GM12878 (cell line): ENCODE results near the gene MBOAT7. TPM values are rescaled to one million over a fixed set of nuclear protein-coding genes. Genes with fewer than 3 reads are reported as not detected.

ENCODE experiments used
- ATAC-seq: fragments of 200-7000 bp; cut with Tn5 transposase; 3 replicates; pipeline ENCODE4 v1.9.1; 2020; ENCODE audit warnings: mild to moderate bottlenecking, moderate library complexity
- BruUV-seq: library from RNA; stranded (reverse); fragments of 400-500 nt; replicated peaks from 2 replicates; lab custom pipeline; 2021; lab: Mats Ljungman, UMichigan
- CTCF ChIA-PET: fragments of 300-600 bp; sonication (Branson Sonifier 250); formaldehyde crosslinking; extraction: SDS; loops from one replicate; lab custom pipeline; 2021; ENCODE audit warnings: inconsistent platforms; lab: Yijun Ruan, JAX
- POLR2A ChIA-PET: fragments of 350-600 bp; formaldehyde crosslinking; extraction: SDS; loops from one replicate; lab custom pipeline; 2021; ENCODE audit warnings: inconsistent platforms; lab: Charles Lee
- RAD21 ChIA-PET: fragments of 300-600 bp; sonication (Branson Sonifier 250); formaldehyde crosslinking; loops from one replicate; lab custom pipeline; 2023; ENCODE audit warnings: antibody characterized with exemption; ENCODE audit not compliant: unreplicated experiment; lab: Charles Lee
- SMC1A ChIA-PET: fragments of 300-600 bp; sonication (Branson Sonifier 250); formaldehyde crosslinking; loops from one replicate; lab custom pipeline; 2023; ENCODE audit not compliant: unreplicated experiment, uncharacterized antibody; lab: Charles Lee
- DNase-seq: peaks from one replicate; pipeline ENCODE4 v3.0.0-alpha.2; 2011; ENCODE audit warnings: low read depth, low spot score
- FAIRE-seq: peaks from 3 replicates; lab custom pipeline; 2011; peaks lifted over from hg19 to GRCh38; lab: Jason Lieb, UNC
- H2AFZ ChIP-seq: 2 replicates; pipeline ENCODE4 v1.6.0; 2011; ENCODE audit warnings: low read depth, low read length, control low read depth; ENCODE audit not compliant: control insufficient read depth
- H3K27ac ChIP-seq: 2 replicates; pipeline ENCODE4 v1.5.1; 2011; ENCODE audit warnings: control low read depth; ENCODE audit not compliant: control insufficient read depth, insufficient read depth
- H3K27me3 ChIP-seq, 2 experiments: replicated peaks in 1 of 2; 2 replicates each; pipeline versions ENCODE4 v1.6.0 to v1.6.1; 2011; ENCODE audit warnings: low read length in 1 of 2; ENCODE audit not compliant: control insufficient read depth in 2 of 2, insufficient read depth in 2 of 2
- H3K36me3 ChIP-seq, 2 experiments: 2 replicates each; pipeline ENCODE4 v1.5.1; 2011; ENCODE audit warnings: low read length in 1 of 2; ENCODE audit not compliant: control insufficient read depth in 2 of 2, insufficient read depth in 2 of 2
- H3K4me1 ChIP-seq: 2 replicates; pipeline ENCODE4 v1.6.1; 2011; ENCODE audit warnings: mild to moderate bottlenecking, low read length, moderate library complexity, mixed read lengths; ENCODE audit not compliant: control insufficient read depth, insufficient read depth
- H3K4me2 ChIP-seq: 2 replicates; pipeline ENCODE4 v1.6.0; 2011; ENCODE audit warnings: control low read depth; ENCODE audit not compliant: control insufficient read depth, insufficient read depth
- H3K4me3 ChIP-seq: fragments of 200-600 bp; sonication (generic); 2 replicates; pipeline ENCODE4 v1.5.1; 2016
- H3K79me2 ChIP-seq: 2 replicates; pipeline ENCODE4 v1.6.0; 2011; ENCODE audit warnings: low read length; ENCODE audit not compliant: control insufficient read depth, insufficient read depth
- H3K9ac ChIP-seq: 2 replicates; pipeline ENCODE4 v1.8.0; 2011; ENCODE audit warnings: low read length, control low read depth, mixed read lengths; ENCODE audit not compliant: control insufficient read depth, insufficient read depth
- H3K9me3 ChIP-seq: replicated peaks from 3 replicates; pipeline ENCODE4 v1.5.1; 2011; ENCODE audit warnings: mild to moderate bottlenecking, low read length; ENCODE audit not compliant: control insufficient read depth, insufficient read depth
- H4K20me1 ChIP-seq: 2 replicates; pipeline ENCODE4 v1.6.0; 2011; ENCODE audit not compliant: control insufficient read depth, insufficient read depth
- CBFB ChIP-seq: IDR thresholded peaks from 2 replicates; pipeline ENCODE4 v1.6.1; 2016; ENCODE audit warnings: antibody characterized with exemption, low read depth
- LARP7 ChIP-seq: fragments of 450-650 bp; IDR thresholded peaks from 2 replicates; pipeline ENCODE4 v1.6.1; 2017; ENCODE audit warnings: mild to moderate bottlenecking
- NFIC ChIP-seq: IDR thresholded peaks from 2 replicates; pipeline ENCODE4 v1.6.1; 2012; ENCODE audit warnings: low read depth, mild to moderate bottlenecking, inconsistent platforms, low read length, moderate library complexity
- WGBS: methylation state at CpG from one replicate; pipeline ENCODE4 v1.1.6; 2016; ENCODE audit warnings: low lambda C conversion rate; ENCODE audit not compliant: insufficient replicate concordance, insufficient coverage; ENCODE audit errors: missing lambda C conversion rate; 5-methylcytosine and 5-hydroxymethylcytosine counted together
- in situ Hi-C: fragments of 300-500 bp; cut with MboI; formaldehyde crosslinking; loops from 9 replicates; pipeline ENCODE4 v1.14.3; 2018; ENCODE audit warnings: mixed read lengths
- intact Hi-C: fragments of 100-400 bp; cut with micrococcal nuclease; formaldehyde crosslinking; loops from one replicate; pipeline ENCODE4 v1.14.2; 2022; ENCODE audit not compliant: unreplicated experiment
- polyA plus RNA-seq, 11 experiments: library from polyadenylated mRNA; depleted of rRNA in 4 of 11; unstranded in 6 of 11; stranded (reverse) in 5 of 11; fragments of >200 nt; fragmentation: Nextera tagmentation in 4 of 11; fragmentation: Illumina TruSeq in 1 of 11; extraction: Ambion mirVana in 4 of 11; extraction: Trizol in 1 of 11; gene quantifications; 1 replicate in 1 of 11; 2 replicates in 10 of 11; pipeline versions ENCODE4 v1.2.1 to v1.2.3, GENCODE V29; 2011 to 2016; ENCODE audit warnings: inconsistent platforms in 2 of 11, missing spikeins in 2 of 11, low read depth in 1 of 11
- total RNA-seq, 4 experiments: library from RNA; depleted of rRNA in 3 of 4; stranded (reverse); fragments of >200 nt in 3 of 4; fragmentation: Illumina TruSeq in 1 of 4; extraction: Trizol in 1 of 4; gene quantifications; 2 replicates each; pipeline versions ENCODE4 v1.2.1 to v1.2.3, GENCODE V29; 2013 to 2021
- TF ChIP-seq, protein P1 (sequence below): IDR thresholded peaks from 2 replicates; pipeline ENCODE4 v1.6.1; 2011; ENCODE audit warnings: mild to moderate bottlenecking, low read depth, low read length, moderate library complexity; ENCODE audit not compliant: insufficient replicate concordance

MBOAT7 gene
- total and polyA plus RNA-seq, 10 of the 15 experiments (the other 5 are each of a cell fraction or from before 2014, with no cell fraction given), result 0.69 to 44.5 (median 21.7) TPM

GRCh38 chr19:54123682-54124081 lies 65.7 kb downstream of the MBOAT7 start:
- in situ Hi-C loops (no loop called here), intact Hi-C loops (no loop called here)
- ChIA-PET RAD21 (no interaction called here), CTCF (no interaction called here), POLR2A (interaction anchor here (0.8 kb wide), 1 partner anchor 13 kb away, joined by 4 read pairs; no protein-coding TSS in a partner anchor), SMC1A (no interaction called here)
- H3K9ac ChIP-seq, result no peak overlapping the region
- no peak for FAIRE-seq
- no peak overlapping the region for H3K4me2 ChIP-seq
- ATAC-seq, result no peak
- no peaks in the 10 kb centered on the region for H3K27me3 ChIP-seq
- BruUV-seq, result no TSS peak
- TF ChIP-seq LARP7, result no peak
- TF ChIP-seq NFIC, result no peak
- TF ChIP-seq CBFB, result no peak
- TF ChIP-seq, protein P1, sequence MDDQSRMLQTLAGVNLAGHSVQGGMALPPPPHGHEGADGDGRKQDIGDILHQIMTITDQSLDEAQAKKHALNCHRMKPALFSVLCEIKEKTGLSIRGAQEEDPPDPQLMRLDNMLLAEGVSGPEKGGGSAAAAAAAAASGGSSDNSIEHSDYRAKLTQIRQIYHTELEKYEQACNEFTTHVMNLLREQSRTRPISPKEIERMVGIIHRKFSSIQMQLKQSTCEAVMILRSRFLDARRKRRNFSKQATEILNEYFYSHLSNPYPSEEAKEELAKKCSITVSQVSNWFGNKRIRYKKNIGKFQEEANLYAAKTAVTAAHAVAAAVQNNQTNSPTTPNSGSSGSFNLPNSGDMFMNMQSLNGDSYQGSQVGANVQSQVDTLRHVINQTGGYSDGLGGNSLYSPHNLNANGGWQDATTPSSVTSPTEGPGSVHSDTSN, result no peak
- no peaks in the 10 kb centered on the region for H3K9me3 ChIP-seq
- peaks cover 9 to 25% of the 10 kb centered on the region in 2 experiments for H3K36me3 ChIP-seq
- no peak overlapping the region for H3K4me3 ChIP-seq
- no peak overlapping the region for H3K27ac ChIP-seq
- WGBS, result 98% methylated on average over 17 of the region's 17 CpGs
- no peaks in the 10 kb centered on the region for H3K79me2 ChIP-seq
- no peaks in the 10 kb centered on the region for H4K20me1 ChIP-seq
- no peaks in the 10 kb centered on the region for H3K4me1 ChIP-seq
- no peak for DNase-seq
- no peak overlapping the region for H2AFZ ChIP-seq

Other genes with a start within 250 kb of the MBOAT7 start
Only the 7 nearest of the 21 such genes appear.
- 6.7 and 9.1 TPM in 2 replicates for gene CNOT3, start 51.8 kb downstream of the MBOAT7 start, total RNA-seq (2014; rRNA removed)
- gene CNOT3, start 51.8 kb downstream of the MBOAT7 start, total RNA-seq (2014; rRNA removed; fragmentation: Illumina TruSeq; extraction: Trizol), result 7.1 and 7.6 TPM in 2 replicates
- 44.9 and 55.6 TPM in 2 replicates for gene CNOT3, start 51.8 kb downstream of the MBOAT7 start, total RNA-seq (2021)
- gene CNOT3, start 51.8 kb downstream of the MBOAT7 start, polyA plus RNA-seq (2011; rRNA removed), result 5.8 and 5.9 TPM in 2 replicates
- 33.3 and 45.1 TPM in 2 replicates for gene CNOT3, start 51.8 kb downstream of the MBOAT7 start, polyA plus RNA-seq (2014; fragmentation: Illumina TruSeq; extraction: Trizol)
- gene CNOT3, start 51.8 kb downstream of the MBOAT7 start, polyA plus RNA-seq (2014; fragmentation: Nextera tagmentation; extraction: Ambion mirVana), result under 1 TPM; 0.14 to 0.62 TPM
- 18.8 and 21.0 TPM in 2 replicates for gene CNOT3, start 51.8 kb downstream of the MBOAT7 start, polyA plus RNA-seq (2014; rRNA removed)
- 10 to 100 TPM; 29.7 to 32.8 TPM for gene CNOT3, start 51.8 kb downstream of the MBOAT7 start, polyA plus RNA-seq (2016; fragmentation: Nextera tagmentation; extraction: Ambion mirVana)
- gene LENG1, start 29.9 kb downstream of the MBOAT7 start, total RNA-seq (2014; rRNA removed), result 6.5 and 7.7 TPM in 2 replicates
- 6.0 and 6.4 TPM in 2 replicates for gene LENG1, start 29.9 kb downstream of the MBOAT7 start, total RNA-seq (2014; rRNA removed; fragmentation: Illumina TruSeq; extraction: Trizol)
- 5.1 and 5.5 TPM in 2 replicates for gene LENG1, start 29.9 kb downstream of the MBOAT7 start, total RNA-seq (2021)
- gene LENG1, start 29.9 kb downstream of the MBOAT7 start, polyA plus RNA-seq (2011; rRNA removed), result 2.4 and 3.0 TPM in 2 replicates
- 1.1 and 5.3 TPM in 2 replicates for gene LENG1, start 29.9 kb downstream of the MBOAT7 start, polyA plus RNA-seq (2014; fragmentation: Illumina TruSeq; extraction: Trizol)
- 1 to 10 TPM in 1 of 2 experiments, under 1 TPM in 1; 0.21 to 1.1 TPM for gene LENG1, start 29.9 kb downstream of the MBOAT7 start, polyA plus RNA-seq (2014; fragmentation: Nextera tagmentation; extraction: Ambion mirVana)
- gene LENG1, start 29.9 kb downstream of the MBOAT7 start, polyA plus RNA-seq (2014; rRNA removed), result 7.0 and 7.8 TPM in 2 replicates
- gene LENG1, start 29.9 kb downstream of the MBOAT7 start, polyA plus RNA-seq (2016; fragmentation: Nextera tagmentation; extraction: Ambion mirVana), result 10 to 100 TPM; 10.7 to 10.8 TPM
- 0.05 TPM in 1 of 2 replicates, not detected in the other for gene TMC4, start 16.4 kb downstream of the MBOAT7 start, total RNA-seq (2014; rRNA removed)
- not detected in 2 replicates for gene TMC4, start 16.4 kb downstream of the MBOAT7 start, total RNA-seq (2014; rRNA removed; fragmentation: Illumina TruSeq; extraction: Trizol)
- gene TMC4, start 16.4 kb downstream of the MBOAT7 start, total RNA-seq (2021), result 0.27 and 0.33 TPM in 2 replicates
- gene TMC4, start 16.4 kb downstream of the MBOAT7 start, polyA plus RNA-seq (2011; rRNA removed), result not detected in 2 replicates
- gene TMC4, start 16.4 kb downstream of the MBOAT7 start, polyA plus RNA-seq (2014; fragmentation: Illumina TruSeq; extraction: Trizol), result not detected in 2 replicates
- gene TMC4, start 16.4 kb downstream of the MBOAT7 start, polyA plus RNA-seq (2014; fragmentation: Nextera tagmentation; extraction: Ambion mirVana), result not detected
- not detected in 2 replicates for gene TMC4, start 16.4 kb downstream of the MBOAT7 start, polyA plus RNA-seq (2014; rRNA removed)
- gene TMC4, start 16.4 kb downstream of the MBOAT7 start, polyA plus RNA-seq (2016; fragmentation: Nextera tagmentation; extraction: Ambion mirVana), result under 1 TPM; 0.74 to 0.83 TPM
- gene TSEN34, start 1.7 kb upstream of the MBOAT7 start, total RNA-seq (2014; rRNA removed), result 20.8 and 21.2 TPM in 2 replicates
- 8.2 and 8.9 TPM in 2 replicates for gene TSEN34, start 1.7 kb upstream of the MBOAT7 start, total RNA-seq (2014; rRNA removed; fragmentation: Illumina TruSeq; extraction: Trizol)
- 18.9 and 22.0 TPM in 2 replicates for gene TSEN34, start 1.7 kb upstream of the MBOAT7 start, total RNA-seq (2021)
- 11.5 and 14.7 TPM in 2 replicates for gene TSEN34, start 1.7 kb upstream of the MBOAT7 start, polyA plus RNA-seq (2011; rRNA removed)
- 1.9 and 5.3 TPM in 2 replicates for gene TSEN34, start 1.7 kb upstream of the MBOAT7 start, polyA plus RNA-seq (2014; fragmentation: Illumina TruSeq; extraction: Trizol)
- 1 to 10 TPM; 1.0 to 4.2 TPM for gene TSEN34, start 1.7 kb upstream of the MBOAT7 start, polyA plus RNA-seq (2014; fragmentation: Nextera tagmentation; extraction: Ambion mirVana)
- gene TSEN34, start 1.7 kb upstream of the MBOAT7 start, polyA plus RNA-seq (2014; rRNA removed), result 26.5 and 26.9 TPM in 2 replicates
- gene TSEN34, start 1.7 kb upstream of the MBOAT7 start, polyA plus RNA-seq (2016; fragmentation: Nextera tagmentation; extraction: Ambion mirVana), result 10 to 100 TPM; 29.8 to 35.9 TPM
- 5,407 and 5,598 TPM in 2 replicates for gene RPS9, start 11.3 kb upstream of the MBOAT7 start, total RNA-seq (2014; rRNA removed)
- gene RPS9, start 11.3 kb upstream of the MBOAT7 start, total RNA-seq (2014; rRNA removed; fragmentation: Illumina TruSeq; extraction: Trizol), result 2,351 TPM in 2 replicates
- 2,143 and 2,183 TPM in 2 replicates for gene RPS9, start 11.3 kb upstream of the MBOAT7 start, total RNA-seq (2021)
- gene RPS9, start 11.3 kb upstream of the MBOAT7 start, polyA plus RNA-seq (2011; rRNA removed), result 1,412 and 2,202 TPM in 2 replicates
- 1,194 and 2,970 TPM in 2 replicates for gene RPS9, start 11.3 kb upstream of the MBOAT7 start, polyA plus RNA-seq (2014; fragmentation: Illumina TruSeq; extraction: Trizol)
- gene RPS9, start 11.3 kb upstream of the MBOAT7 start, polyA plus RNA-seq (2014; fragmentation: Nextera tagmentation; extraction: Ambion mirVana), result 100 to 1,000 TPM; 629 to 815 TPM
- 6,524 and 7,847 TPM in 2 replicates for gene RPS9, start 11.3 kb upstream of the MBOAT7 start, polyA plus RNA-seq (2014; rRNA removed)
- gene RPS9, start 11.3 kb upstream of the MBOAT7 start, polyA plus RNA-seq (2016; fragmentation: Nextera tagmentation; extraction: Ambion mirVana), result 100 to 1,000 TPM; 890 to 896 TPM
- 0.06 TPM in 1 of 2 replicates, not detected in the other for gene LILRB3, start 33.4 kb upstream of the MBOAT7 start, total RNA-seq (2014; rRNA removed)
- gene LILRB3, start 33.4 kb upstream of the MBOAT7 start, total RNA-seq (2014; rRNA removed; fragmentation: Illumina TruSeq; extraction: Trizol), result not detected in 2 replicates
- 0.18 and 0.29 TPM in 2 replicates for gene LILRB3, start 33.4 kb upstream of the MBOAT7 start, total RNA-seq (2021)
- gene LILRB3, start 33.4 kb upstream of the MBOAT7 start, polyA plus RNA-seq (2011; rRNA removed), result 0.62 and 1.1 TPM in 2 replicates
- gene LILRB3, start 33.4 kb upstream of the MBOAT7 start, polyA plus RNA-seq (2014; fragmentation: Illumina TruSeq; extraction: Trizol), result 0.16 and 2.5 TPM in 2 replicates
- gene LILRB3, start 33.4 kb upstream of the MBOAT7 start, polyA plus RNA-seq (2014; fragmentation: Nextera tagmentation; extraction: Ambion mirVana), result under 1 TPM; 0.04 to 0.31 TPM
- 0.11 and 0.12 TPM in 2 replicates for gene LILRB3, start 33.4 kb upstream of the MBOAT7 start, polyA plus RNA-seq (2014; rRNA removed)
- under 1 TPM; 0.20 to 0.32 TPM for gene LILRB3, start 33.4 kb upstream of the MBOAT7 start, polyA plus RNA-seq (2016; fragmentation: Nextera tagmentation; extraction: Ambion mirVana)
- 0.11 TPM in 1 of 2 replicates, not detected in the other for gene LILRA6, start 53.2 kb upstream of the MBOAT7 start, total RNA-seq (2014; rRNA removed)
- gene LILRA6, start 53.2 kb upstream of the MBOAT7 start, total RNA-seq (2014; rRNA removed; fragmentation: Illumina TruSeq; extraction: Trizol), result not detected in 2 replicates
- 0.10 TPM in 1 of 2 replicates, not detected in the other for gene LILRA6, start 53.2 kb upstream of the MBOAT7 start, total RNA-seq (2021)
- 1.2 and 1.7 TPM in 2 replicates for gene LILRA6, start 53.2 kb upstream of the MBOAT7 start, polyA plus RNA-seq (2011; rRNA removed)
- gene LILRA6, start 53.2 kb upstream of the MBOAT7 start, polyA plus RNA-seq (2014; fragmentation: Illumina TruSeq; extraction: Trizol), result 0.07 TPM in 1 of 2 replicates, not detected in the other
- under 1 TPM; 0.04 to 0.05 TPM for gene LILRA6, start 53.2 kb upstream of the MBOAT7 start, polyA plus RNA-seq (2014; fragmentation: Nextera tagmentation; extraction: Ambion mirVana)
- gene LILRA6, start 53.2 kb upstream of the MBOAT7 start, polyA plus RNA-seq (2014; rRNA removed), result 0.09 and 0.19 TPM in 2 replicates
- under 1 TPM in 1 of 2 experiments, not detected in 1; 0.05 TPM for gene LILRA6, start 53.2 kb upstream of the MBOAT7 start, polyA plus RNA-seq (2016; fragmentation: Nextera tagmentation; extraction: Ambion mirVana)